ENCODE data around the gene RGS7.
"Not testable (repeated sequence)": the region's sequence is repeated elsewhere in the genome, so short reads cannot be mapped to it uniquely, and the experiment has no call there.

Gene RGS7

GRCh38 chr1:241332037-241332409, 25.0 kb downstream of the RGS7 start:
- DNase-seq (ENCODE audit: low read depth in 2 of 2) = no peak

- DNase-seq (ENCODE audit: low read depth in 2 of 2) = no peak
These were observed 25.5 kb downstream of the RGS7 start for GRCh38 chr1:241331328-241332036.

GRCh38 chr1:241330619-241331327, 26.2 kb downstream of the RGS7 start:
- no peak for DNase-seq (ENCODE audit: low read depth in 2 of 2)

- no peak for DNase-seq (ENCODE audit: low read depth in 2 of 2)
These were observed 31.5 kb downstream of the RGS7 start for GRCh38 chr1:241325456-241325855.

GRCh38 chr1:241323514-241324195, 33.4 kb downstream of the RGS7 start:
- DNase-seq (ENCODE audit: low read depth in 2 of 2) = no peak

- DNase-seq (ENCODE audit: low read depth in 2 of 2) = no peak
These were observed 39.3 kb downstream of the RGS7 start for GRCh38 chr1:241317676-241318075.

GRCh38 chr1:241316372-241316771, 40.6 kb downstream of the RGS7 start:
- no peak for DNase-seq (ENCODE audit: low read depth in 2 of 2)

- DNase-seq (ENCODE audit: low read depth in 2 of 2) = no peak
These were observed 45.8 kb downstream of the RGS7 start for GRCh38 chr1:241311056-241311746.

GRCh38 chr1:241310451-241310850, 46.6 kb downstream of the RGS7 start:
- DNase-seq (ENCODE audit: low read depth in 2 of 2) = no peak

- DNase-seq (ENCODE audit: low read depth in 2 of 2) = no peak
These were observed 47.4 kb downstream of the RGS7 start for GRCh38 chr1:241309651-241310050.

- no peak for DNase-seq (ENCODE audit: low read depth in 2 of 2)
These were observed 48.5 kb downstream of the RGS7 start for GRCh38 chr1:241308471-241308870.

GRCh38 chr1:241308011-241308410, 49.0 kb downstream of the RGS7 start:
- no peak for DNase-seq (ENCODE audit: low read depth in 2 of 2)

- no peak for DNase-seq (ENCODE audit: low read depth in 2 of 2)
These were observed 50.7 kb downstream of the RGS7 start for GRCh38 chr1:241306125-241306790.

- not testable (repeated sequence) for DNase-seq (ENCODE audit: low read depth in 2 of 2)
These were observed 55.0 kb downstream of the RGS7 start for GRCh38 chr1:241302024-241302423.

- DNase-seq (ENCODE audit: low read depth in 2 of 2) = no peak
These were observed 57.7 kb downstream of the RGS7 start for GRCh38 chr1:241299347-241299746.

GRCh38 chr1:241292973-241293372, 64.0 kb downstream of the RGS7 start:
- no peak for DNase-seq (ENCODE audit: low read depth in 2 of 2)

GRCh38 chr1:241291548-241291947, 65.5 kb downstream of the RGS7 start:
- DNase-seq (ENCODE audit: low read depth in 2 of 2) = not testable (repeated sequence)

GRCh38 chr1:241286486-241286885, 70.5 kb downstream of the RGS7 start:
- DNase-seq (ENCODE audit: low read depth in 2 of 2) = no peak

- no peak for DNase-seq (ENCODE audit: low read depth in 2 of 2)
These were observed 80.6 kb downstream of the RGS7 start for GRCh38 chr1:241276391-241276790.

GRCh38 chr1:241275981-241276380, 81.0 kb downstream of the RGS7 start:
- DNase-seq (ENCODE audit: low read depth in 2 of 2) = no peak

GRCh38 chr1:241275226-241275625, 81.8 kb downstream of the RGS7 start:
- DNase-seq (ENCODE audit: low read depth in 2 of 2) = no peak

GRCh38 chr1:241274693-241275092, 82.3 kb downstream of the RGS7 start:
- no peak for DNase-seq (ENCODE audit: low read depth in 2 of 2)

Measured in stimulated activated CD8-positive, alpha-beta memory T cell treated with anti-CD3 and anti-CD28 coated beads, Interleukin-2, amount 100 ng/mL, for 48 hours (primary cell).